Stomach (tissue), 4 donors: ENCODE results near the gene KRT14.

Experiments used
- CTCF ChIP-seq, 7 experiments: fragments of 450-650 bp in 4 of 7; fragments of 200-600 bp in 3 of 7; sonication (generic) in 3 of 7; IDR thresholded peaks; one replicate each; pipeline ENCODE4 v1.5.1; 2016 to 2019; ENCODE audit warnings: antibody characterized with exemption in 7 of 7, control low read depth in 2 of 7, mild to moderate bottlenecking in 1 of 7
- EP300 ChIP-seq: sonication (generic); formaldehyde crosslinking; IDR thresholded peaks from one replicate; pipeline ENCODE4 v1.6.1; 2017; ENCODE audit warnings: antibody characterized with exemption
- POLR2A ChIP-seq, 4 donors: fragments of 450-650 bp; IDR thresholded peaks; one replicate each; pipeline ENCODE4 v1.6.1; 2016; ENCODE audit warnings: antibody characterized with exemption in 4 of 4, control low read depth in 2 of 4, mild to moderate bottlenecking in 1 of 4, moderate library complexity in 1 of 4
- POLR2AphosphoS5 ChIP-seq, 3 donors: sonication (generic); formaldehyde crosslinking; IDR thresholded peaks; one replicate each; pipeline ENCODE4 v1.6.1; 2016; ENCODE audit warnings: antibody characterized with exemption in 3 of 3

GRCh38 chr17:41633556-41634199 is 47.0 kb upstream of the KRT14 start:
- TF ChIP-seq CTCF (IDR thresholded peaks at IDR 0.05) (no peak), POLR2AphosphoS5 (IDR thresholded peaks at IDR 0.05) (no peak), POLR2A (IDR thresholded peaks at IDR 0.05) (no peak), EP300 (no peak)
